Omental fat pad (tissue), 4 donors: Measurements from ENCODE around the gene CD81. TPM values are rescaled to one million over a fixed set of nuclear protein-coding genes. Genes with fewer than 3 reads are reported as not detected.

Experiments used
- ATAC-seq: fragments of 150-250 bp; one replicate; pipeline ENCODE4 v1.9.1; 2016; ENCODE audit warnings: mild to moderate bottlenecking, moderate library complexity; ENCODE audit not compliant: low FRiP score
- DNase-seq: peaks from one replicate; pipeline ENCODE4 v3.0.0-alpha.2; 2019; ENCODE audit warnings: low spot score
- total RNA-seq, 4 donors: library from RNA; depleted of rRNA; stranded (reverse); fragments of >200 nt; gene quantifications; one replicate each; pipeline ENCODE4 v1.1.0, GENCODE V29; 2016
- TF ChIP-seq, protein P1 (sequence below), 3 donors: fragments of 450-650 bp; IDR thresholded peaks; one replicate each; pipeline ENCODE4 v1.5.1; 2016 to 2017; ENCODE audit warnings: antibody characterized with exemption in 3 of 3, mild to moderate bottlenecking in 3 of 3, moderate library complexity in 2 of 3

The CD81 gene
- total RNA-seq, 4 donors from 2014 or later: 540 to 765 (median 577) TPM

DNA sequence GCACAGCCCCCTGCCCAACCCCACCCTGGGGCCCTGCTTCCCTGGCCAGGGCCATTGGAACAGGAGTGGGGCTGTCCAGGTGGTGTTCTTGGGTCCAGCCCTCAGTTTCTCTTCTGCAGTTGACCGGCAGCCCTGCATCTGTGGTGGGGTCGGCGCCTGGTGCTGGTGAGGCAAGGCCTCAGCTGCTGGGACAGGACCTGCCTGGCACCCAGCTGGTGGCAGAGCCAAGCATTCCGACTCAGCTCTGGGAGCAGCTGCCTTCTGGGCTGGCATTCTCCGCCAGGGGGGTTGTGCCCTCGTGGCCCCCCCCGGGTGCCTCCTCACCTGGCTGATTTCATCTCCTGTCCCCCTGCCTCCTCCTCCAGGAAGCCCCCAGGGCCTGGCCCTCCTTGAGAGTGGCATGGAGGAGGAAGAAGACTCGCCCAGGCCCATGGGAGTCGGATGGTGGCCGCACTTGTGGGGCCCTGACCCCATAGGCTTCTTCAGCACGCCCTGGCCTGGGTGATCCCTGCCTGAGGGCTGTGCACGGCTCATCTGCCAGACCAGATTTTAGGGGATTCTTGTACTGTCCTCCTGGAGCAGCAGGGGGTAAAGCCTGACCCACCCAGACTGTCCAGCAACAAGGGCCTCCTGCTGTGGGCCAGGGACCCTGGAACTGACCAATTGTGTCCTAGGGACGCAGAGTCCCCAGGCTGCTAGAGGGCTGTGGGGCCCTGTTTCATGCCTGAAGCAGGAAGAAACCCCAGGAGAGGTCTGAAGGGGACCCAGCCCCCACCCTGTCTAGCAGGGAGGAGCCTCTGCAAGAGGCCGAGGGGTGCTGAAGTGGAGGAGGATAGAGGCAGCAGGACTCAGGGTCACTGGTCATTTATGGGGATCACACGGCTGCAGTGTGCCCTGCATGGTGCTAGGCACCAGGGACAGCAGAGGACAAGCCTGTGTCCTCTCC, 11.6 kb downstream of the CD81 start:
- ATAC-seq (no peak), DNase-seq (no peak)
- TF ChIP-seq, protein P1, sequence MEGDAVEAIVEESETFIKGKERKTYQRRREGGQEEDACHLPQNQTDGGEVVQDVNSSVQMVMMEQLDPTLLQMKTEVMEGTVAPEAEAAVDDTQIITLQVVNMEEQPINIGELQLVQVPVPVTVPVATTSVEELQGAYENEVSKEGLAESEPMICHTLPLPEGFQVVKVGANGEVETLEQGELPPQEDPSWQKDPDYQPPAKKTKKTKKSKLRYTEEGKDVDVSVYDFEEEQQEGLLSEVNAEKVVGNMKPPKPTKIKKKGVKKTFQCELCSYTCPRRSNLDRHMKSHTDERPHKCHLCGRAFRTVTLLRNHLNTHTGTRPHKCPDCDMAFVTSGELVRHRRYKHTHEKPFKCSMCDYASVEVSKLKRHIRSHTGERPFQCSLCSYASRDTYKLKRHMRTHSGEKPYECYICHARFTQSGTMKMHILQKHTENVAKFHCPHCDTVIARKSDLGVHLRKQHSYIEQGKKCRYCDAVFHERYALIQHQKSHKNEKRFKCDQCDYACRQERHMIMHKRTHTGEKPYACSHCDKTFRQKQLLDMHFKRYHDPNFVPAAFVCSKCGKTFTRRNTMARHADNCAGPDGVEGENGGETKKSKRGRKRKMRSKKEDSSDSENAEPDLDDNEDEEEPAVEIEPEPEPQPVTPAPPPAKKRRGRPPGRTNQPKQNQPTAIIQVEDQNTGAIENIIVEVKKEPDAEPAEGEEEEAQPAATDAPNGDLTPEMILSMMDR (IDR thresholded peaks at IDR 0.05): no peak

GRCh38 chr11:2389377-2390026, 12.4 kb downstream of the CD81 start:
- ATAC-seq: no peak
- TF ChIP-seq, protein P1 (IDR thresholded peaks at IDR 0.05): no peak
- no peak for DNase-seq

DNA sequence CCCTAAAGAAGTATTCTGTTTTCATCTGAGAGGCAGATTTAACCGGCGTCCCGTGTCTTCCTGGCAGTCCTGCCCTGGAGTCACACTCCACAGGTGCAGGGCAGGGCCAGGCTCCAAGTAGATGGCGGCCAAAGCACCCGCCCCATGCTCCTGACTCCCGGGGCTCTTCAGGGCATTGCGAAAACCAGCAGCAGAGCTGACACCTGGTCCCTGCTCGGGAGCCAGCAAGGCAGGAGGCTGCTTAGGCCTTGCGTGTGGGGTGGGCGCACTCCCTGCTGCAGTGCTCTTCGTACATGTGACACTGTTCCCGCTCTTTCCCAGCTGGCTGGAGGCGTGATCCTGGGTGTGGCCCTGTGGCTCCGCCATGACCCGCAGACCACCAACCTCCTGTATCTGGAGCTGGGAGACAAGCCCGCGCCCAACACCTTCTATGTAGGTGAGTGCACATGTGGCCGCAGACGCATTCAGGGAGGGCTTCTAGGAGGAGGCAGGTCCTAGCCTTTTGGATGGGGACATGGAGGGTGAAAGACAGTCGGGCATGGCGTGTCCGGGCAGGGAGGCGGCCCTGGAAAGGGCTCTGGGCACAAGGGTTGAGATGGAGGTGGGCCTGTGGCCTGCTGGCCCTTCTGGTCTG, 13.1 kb downstream of the CD81 start:
- DNase-seq: no peak
- TF ChIP-seq, protein P1 (IDR thresholded peaks at IDR 0.05): no peak
- ATAC-seq: no peak

DNA sequence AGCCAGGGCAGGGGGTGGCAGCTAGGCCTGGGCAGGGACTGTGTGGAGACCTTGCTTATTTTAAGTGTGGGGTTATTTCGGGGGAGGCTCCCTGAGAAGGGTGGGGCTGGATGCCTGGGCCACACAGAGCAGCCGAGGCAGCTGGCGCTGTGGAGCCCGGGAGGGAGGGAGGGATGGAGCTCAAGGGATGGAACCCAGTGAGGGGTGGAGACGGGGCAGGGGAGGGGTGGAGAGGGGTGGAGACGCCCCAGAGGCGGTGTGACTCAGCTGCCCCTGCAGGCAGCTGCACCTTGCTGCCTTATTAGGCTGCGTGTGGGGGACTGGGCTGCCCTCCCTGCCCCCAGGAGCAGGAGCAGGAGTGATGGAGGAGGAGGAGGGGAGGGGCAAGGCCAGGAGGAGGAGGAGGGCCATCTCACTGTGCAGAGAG, 13.6 kb downstream of the CD81 start:
- DNase-seq (no peak), ATAC-seq (peak; percentile 55)
- TF ChIP-seq, protein P1 (IDR thresholded peaks at IDR 0.05): no peak

DNA sequence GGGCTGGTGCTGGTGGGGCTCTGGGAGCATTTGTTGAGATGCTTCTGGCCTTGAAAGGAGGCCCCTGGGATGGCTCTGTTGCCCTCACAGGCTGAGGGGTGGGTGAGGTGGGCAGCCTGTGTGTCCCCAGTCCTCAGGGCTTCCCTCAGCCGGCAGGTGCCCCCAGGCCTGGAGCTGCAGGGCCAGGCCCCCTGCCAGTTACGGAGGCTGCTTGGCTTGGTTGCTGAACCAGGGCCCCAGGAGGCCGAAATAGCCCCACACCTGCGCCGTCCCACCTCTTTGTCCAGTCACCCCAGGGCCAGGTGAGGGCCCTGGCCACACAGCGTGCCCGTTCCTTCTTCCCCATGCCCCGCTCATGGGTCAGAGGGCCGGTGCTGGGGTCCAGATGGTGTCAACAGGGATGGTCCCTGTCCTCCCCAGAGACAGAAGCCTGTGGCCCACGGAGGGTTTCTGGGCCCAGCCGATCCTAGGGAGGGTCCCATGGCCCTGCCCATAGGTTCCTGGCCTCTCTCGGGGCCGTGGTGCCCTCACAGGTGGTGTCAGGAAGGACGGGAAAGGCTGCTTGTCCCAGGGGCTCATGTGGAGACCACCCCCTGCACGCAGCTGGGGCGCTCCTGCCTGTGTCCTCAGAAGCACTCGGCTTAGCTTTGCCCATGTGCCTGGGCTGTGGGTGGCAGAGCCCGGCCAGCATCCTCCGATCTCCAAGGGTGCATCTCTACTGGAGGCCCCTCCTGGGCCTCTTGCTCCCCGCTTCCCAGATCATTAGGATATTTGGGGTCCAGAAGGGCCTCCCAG, 14.3 kb downstream of the CD81 start:
- ATAC-seq: no peak
- TF ChIP-seq, protein P1 (IDR thresholded peaks at IDR 0.05): no peak
- no peak for DNase-seq

DNA sequence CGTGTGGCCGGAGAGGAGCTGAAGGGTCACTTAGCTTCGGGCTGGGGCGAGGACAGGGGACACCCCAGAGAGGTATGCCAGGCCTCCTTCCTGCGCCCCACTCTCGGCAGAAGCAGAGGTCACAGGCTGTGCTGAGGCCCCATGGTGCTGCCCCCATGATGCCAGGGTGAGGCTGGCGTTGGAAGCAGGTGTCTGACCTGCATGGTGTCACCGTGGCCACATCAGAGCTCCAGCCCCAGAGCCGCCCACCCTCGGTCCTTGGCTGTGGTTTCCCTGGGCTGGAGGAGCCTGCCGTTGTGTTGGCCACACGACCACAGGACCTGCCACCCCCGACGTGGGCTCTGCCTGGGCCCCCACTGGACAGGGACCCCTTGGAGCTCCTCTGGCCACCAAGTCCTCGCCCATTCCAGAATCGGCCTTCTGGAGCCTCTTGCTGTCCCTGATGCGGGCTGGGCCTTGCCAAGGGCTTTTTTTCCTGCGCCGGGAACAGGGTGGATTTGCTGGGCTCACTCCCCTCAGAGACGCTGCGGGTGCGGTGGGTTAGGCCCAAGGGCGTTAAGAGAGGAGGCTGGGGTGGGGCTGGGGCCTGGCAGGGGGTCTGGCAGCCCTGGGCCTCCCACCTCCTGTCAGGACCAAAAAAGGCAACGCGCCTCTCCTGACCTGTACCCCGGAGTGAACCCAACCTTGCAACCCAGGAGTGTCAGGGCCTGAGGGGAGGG, 15.3 kb downstream of the CD81 start:
- ATAC-seq (no peak), DNase-seq (no peak)
- TF ChIP-seq, protein P1 (IDR thresholded peaks at IDR 0.05): no peak
